ENCODE data around the gene PPP1R2C.

- TF ChIP-seq CTCF (IDR thresholded peaks at IDR 0.05; ENCODE audit: low read depth, low read length), result no peak
- no peak for TF ChIP-seq MAX (IDR thresholded peaks at IDR 0.05; ENCODE audit: low read depth, low read length)
- TF ChIP-seq POLR2A (IDR thresholded peaks at IDR 0.05; ENCODE audit: extremely low read depth, insufficient read length), result no peak
Measured at GRCh38 chrX:42738552-42738951, 39.4 kb downstream of the PPP1R2C start.

Measured in NB4 (cell line).